ENCODE measurements around the gene ZC2HC1C.
"Not testable (repeated sequence)": the region's sequence is repeated elsewhere in the genome, so short reads cannot be mapped to it uniquely, and the experiment has no call there.

The ZC2HC1C gene

DNA sequence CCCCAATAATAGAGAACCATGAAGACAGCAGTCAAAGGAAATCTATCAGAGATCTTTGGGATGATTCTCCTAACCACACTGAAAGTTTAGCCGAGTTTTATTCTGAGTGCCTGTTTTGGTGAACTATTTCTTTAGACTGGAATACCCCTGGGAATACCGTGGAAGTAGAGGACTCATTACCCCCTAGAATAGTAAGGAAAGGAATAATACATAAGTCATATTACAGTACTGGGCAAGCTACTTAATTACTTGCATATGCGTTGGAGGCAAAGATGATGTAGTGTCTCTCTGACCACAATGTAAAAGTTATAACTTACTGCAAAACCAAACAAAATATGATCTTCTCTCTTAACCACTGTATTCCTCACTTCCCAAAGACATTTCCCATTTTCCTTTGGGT, 25.5 kb downstream of the ZC2HC1C start:
- DNase-seq (ENCODE audit: low read depth): no peak

DNA sequence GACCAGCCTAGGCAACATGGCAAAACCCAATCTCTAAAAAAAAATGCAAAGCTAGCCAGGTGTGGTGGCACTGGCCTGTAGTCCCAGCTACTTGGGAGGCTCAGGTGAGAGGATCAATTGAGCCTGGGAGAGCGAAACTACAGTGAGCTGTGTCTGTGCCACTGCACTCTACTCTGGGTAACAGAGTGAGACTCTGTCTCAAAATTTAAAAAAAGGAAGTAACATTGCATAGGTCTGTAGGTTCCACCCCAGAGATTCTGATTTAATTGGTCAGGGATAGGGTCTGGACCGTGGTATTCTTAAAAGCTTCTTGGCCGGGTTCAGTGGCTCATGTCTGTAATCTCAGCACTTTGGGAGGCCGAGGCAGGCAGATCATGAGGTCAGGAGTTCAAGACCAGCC, 26.2 kb downstream of the ZC2HC1C start:
- DNase-seq (ENCODE audit: low read depth): no peak

DNA sequence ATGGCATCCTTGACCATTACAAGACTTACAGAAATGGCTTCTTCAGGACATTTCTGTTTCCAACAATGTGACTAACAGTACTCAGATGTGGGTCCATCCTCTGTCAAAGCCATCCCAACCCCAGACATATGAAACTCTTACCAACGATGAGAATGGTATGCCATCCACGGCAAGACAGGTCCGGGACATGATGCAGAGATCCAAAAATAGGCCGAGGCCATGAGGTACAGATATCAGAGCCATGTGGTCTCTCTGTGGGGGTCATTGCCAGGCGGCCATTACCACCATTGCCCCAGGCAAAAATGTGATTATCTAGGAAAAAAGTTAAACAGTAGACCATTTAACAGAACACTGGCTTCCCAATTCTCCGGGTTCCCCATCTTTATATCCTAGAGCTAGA, 27.5 kb downstream of the ZC2HC1C start:
- DNase-seq (ENCODE audit: low read depth): no peak

DNA sequence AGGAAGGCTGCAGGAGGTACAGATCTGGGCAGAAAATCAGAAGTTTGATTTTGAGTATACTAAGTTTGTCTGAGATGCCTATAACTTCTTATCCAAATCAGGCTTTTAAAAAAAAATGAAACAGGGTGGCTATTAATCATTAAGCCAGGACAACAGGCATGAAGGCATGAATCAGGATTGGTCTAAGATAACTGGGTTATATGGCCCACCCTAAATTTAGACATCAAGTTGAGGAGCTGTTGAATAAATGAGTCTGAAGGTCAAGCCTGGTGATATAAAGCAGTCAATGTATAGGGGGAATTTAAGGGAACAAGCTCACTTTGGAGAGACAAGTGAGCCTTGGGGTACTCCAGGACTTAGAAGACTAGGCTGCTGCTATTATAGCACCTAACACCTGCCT, 28.8 kb downstream of the ZC2HC1C start:
- DNase-seq (ENCODE audit: low read depth): no peak

DNA sequence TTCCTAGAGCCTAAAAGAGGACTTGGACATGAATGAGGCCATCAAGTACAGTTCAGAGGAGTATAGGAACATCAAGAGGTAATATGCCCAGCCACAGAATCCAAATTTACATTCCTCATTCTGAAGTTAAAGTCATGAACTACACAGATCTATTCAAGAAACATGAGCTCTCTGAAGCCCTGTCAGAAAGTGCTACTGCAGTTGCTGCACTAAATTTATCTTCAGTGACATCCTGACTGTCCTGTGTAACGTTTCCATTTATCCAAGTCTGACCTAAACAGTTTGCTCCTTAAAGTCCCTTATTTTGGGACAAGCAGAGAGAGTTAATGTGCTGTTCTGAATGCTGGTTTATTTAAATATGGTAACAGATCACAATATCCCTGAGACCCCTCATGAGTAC, 29.2 kb downstream of the ZC2HC1C start:
- DNase-seq (ENCODE audit: low read depth): no peak

DNA sequence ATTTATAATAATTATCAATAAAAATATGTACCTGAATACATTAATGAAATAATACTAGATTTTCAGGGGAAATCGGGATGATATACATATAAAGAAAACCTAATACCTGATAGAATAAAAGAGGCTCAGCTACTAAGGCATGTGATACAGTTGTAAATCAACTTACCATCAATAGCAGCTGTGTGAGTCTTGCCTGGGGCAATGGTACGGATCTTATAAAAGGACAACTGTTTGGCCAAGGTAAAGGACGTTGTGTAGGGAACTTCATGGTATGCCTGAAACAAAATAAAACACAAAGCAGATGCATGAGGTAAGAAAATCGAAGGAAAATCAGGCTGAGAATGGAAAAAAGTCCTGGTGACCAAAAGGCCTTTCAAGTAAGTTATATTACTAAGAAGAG, 32.0 kb downstream of the ZC2HC1C start:
- no peak for DNase-seq (ENCODE audit: low read depth)

DNA sequence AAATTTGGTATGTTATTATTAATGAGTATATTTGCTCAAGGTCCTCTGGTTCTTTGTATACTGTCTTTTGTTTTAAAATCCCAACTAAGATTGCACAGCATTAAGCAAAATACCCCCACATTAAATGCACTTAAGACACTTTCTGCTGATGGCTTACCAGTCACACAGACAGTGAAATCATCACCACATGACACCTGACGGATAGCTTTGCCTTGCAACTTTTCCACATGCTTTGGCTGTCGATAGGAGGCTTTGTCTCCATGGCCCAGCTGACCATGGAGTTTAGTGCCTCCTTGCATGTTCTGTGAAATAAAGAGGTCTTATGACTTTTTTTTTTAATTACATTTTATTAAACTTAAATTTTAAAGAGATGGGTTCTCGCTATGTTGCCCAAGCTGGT, 37.7 kb downstream of the ZC2HC1C start:
- DNase-seq (ENCODE audit: low read depth): no peak

DNA sequence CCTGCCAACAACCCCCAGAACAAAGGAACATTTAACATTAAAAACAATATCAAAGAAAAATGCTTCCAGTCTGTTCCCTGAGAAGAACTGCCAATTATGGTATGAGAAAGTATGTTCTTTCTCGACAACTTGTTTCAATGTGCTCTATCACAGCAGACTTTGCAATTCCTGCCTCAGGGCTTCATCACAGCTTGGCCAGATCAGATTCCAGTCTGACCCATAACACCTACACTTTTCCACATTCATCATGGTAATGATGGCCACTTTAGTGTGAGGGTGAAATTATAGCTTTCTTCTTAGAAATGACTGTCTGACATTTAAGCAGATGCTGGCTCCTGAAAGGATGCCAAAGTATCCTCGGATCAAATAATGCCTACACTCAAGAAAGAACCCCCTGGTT, 40.4 kb downstream of the ZC2HC1C start:
- DNase-seq (ENCODE audit: low read depth): no peak

DNA sequence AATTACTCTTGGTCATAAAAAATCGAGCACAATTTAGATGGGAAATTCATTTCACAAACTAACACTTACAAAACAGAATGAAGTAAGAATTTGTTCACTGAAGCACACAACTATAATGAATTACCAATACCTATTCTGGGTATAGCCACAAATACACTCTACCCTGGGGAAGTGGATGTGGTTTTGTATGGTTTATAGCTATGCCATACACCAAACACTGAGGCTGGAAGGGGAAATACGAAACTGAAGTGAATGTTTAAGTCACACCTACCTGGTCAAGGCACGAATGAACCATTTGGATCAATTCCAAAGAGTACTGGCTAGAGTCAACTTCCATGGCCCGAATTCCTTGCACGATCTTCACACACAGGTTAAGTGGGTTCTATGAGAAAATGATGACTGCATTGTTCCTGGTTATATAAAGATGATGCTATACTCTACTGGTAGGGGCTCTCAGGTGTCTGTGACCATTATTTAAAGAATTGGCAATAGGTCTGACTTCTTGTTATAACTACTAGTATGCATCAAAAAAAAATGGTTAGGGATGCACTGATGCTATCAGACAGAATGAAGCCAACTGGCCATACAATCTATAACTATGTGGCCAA, 44.6 kb downstream of the ZC2HC1C start:
- no peak for DNase-seq (ENCODE audit: low read depth)

DNA sequence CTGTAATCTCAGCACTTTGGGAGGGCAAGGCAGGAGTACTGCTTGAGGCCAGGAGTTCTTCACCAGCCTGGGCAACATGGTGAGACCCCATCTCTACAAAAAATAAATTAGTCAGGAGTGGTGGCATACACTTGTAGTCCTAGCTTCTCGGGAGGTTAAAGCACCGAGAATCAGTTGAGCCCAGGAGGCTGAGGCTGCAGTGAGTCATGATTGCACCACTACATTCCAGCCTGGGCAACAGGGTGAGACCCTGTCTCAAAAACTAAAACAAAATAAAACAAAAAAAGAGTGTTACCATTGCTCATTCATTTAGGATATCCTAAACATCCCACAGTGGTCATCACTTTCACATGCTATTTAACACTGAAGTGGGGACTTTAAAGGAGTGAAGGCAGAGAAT, 49.6 kb downstream of the ZC2HC1C start:
- DNase-seq (ENCODE audit: low read depth): no peak

DNA sequence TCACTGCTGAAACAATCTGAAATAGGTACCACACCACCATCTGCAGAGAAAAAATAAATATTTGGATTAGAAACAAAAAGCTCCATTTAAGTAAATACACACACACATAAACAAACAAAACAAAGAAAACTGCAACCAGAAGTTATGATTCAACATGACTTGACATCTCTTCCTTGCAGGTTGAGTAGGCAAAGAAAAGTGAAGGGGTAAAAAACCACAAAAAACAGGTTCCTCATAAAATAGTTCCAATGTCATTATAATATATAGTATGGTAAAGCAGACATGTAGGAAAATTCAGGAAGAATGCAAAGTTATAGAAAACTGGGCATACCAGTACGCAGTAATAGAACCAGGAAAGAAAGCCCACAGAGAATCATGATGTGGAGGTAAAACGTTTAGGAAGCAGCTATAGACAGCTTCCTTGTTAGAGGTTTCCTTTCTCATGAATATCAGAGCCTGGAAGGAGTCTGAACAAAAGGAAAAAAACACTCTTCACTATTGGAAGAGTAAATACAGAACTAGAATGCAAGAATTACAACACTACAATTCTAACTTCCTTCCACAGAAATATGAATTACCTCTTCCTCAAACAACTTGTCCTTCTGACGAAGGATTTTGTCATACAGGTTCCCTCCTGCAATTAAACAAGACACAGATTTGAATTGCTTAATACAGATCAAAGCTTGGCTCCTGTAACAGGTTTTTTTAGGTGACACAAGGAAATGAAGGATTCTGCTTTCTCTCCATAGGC, 51.3 kb downstream of the ZC2HC1C start:
- no peak for DNase-seq (ENCODE audit: low read depth)

DNA sequence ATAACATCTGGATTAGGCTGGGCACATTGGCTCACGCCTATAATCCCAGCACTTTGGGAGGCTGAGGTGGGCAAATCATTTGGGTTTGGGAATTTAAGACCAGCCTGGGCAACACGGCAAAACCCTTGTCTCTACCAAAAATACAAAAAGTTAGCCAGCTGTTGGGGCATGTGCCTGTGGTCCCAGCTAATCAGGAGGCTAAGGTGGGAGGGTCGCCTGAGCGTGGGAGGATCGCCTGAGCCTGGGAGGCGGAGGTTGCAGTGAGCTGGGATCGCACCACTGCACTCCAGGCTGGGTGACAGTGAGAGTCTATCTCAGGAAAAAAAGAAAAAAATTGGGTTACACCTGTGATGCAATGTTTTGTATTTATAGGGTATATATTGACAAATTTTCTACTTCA, 52.1 kb downstream of the ZC2HC1C start:
- DNase-seq (ENCODE audit: low read depth): no peak

DNA sequence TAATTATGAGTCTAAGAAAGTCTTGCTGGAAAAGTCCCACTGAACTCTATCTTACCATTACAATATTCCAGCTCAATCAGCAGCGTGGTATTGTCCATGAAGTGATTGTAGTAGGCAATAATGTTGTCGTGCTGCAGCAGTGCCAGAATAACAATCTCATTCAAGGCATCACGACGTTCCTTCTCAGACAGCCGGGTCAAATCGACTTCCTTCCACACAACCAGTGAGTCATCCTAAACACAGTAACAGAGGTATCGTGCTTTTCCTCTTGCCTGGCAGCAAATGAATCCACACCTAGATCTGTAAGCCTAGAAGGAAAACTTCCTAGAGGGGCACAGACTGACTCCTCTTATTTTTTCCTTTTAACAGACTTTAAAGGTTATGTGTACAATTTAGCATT, 54.5 kb downstream of the ZC2HC1C start:
- no peak for DNase-seq (ENCODE audit: low read depth)

DNA sequence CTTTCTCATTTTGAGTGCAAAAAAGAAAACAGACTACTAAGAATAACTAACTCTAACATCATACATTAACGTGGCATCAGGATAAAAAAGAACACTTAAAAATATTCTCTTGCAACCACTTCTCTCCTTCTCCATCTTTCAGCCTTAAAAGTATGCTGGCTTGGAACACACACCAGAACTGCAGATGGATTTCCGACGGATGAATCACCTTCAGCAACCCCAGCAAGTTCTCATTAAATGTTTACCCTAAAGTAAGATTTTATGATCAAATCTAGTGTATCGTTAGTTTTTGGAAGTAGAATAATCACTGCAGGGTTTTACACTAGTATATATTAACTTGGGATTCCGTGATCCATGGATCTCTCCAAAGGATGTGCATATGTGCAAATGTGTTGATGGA, 56.2 kb downstream of the ZC2HC1C start:
- DNase-seq (ENCODE audit: low read depth): no peak

DNA sequence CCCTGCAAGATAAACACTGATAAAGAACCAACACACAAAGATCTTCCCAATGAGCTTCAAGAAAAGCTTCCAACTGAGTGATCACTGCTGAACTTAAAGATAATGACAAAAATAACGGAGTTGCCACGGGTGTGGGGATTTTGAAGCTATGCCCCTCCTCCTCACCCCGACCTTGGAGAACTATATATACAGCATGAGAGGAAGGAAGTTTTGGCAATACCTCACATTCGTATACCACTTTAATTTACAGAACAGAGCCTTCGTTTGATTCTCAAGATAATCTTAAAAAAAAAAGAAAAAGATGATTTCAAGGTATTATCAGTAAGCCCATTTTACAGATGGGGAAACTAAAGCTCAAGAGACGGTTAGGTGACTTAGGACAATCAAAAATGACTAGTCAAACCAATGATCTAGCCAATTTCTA, 56.7 kb downstream of the ZC2HC1C start:
- DNase-seq (ENCODE audit: low read depth): no peak

DNA sequence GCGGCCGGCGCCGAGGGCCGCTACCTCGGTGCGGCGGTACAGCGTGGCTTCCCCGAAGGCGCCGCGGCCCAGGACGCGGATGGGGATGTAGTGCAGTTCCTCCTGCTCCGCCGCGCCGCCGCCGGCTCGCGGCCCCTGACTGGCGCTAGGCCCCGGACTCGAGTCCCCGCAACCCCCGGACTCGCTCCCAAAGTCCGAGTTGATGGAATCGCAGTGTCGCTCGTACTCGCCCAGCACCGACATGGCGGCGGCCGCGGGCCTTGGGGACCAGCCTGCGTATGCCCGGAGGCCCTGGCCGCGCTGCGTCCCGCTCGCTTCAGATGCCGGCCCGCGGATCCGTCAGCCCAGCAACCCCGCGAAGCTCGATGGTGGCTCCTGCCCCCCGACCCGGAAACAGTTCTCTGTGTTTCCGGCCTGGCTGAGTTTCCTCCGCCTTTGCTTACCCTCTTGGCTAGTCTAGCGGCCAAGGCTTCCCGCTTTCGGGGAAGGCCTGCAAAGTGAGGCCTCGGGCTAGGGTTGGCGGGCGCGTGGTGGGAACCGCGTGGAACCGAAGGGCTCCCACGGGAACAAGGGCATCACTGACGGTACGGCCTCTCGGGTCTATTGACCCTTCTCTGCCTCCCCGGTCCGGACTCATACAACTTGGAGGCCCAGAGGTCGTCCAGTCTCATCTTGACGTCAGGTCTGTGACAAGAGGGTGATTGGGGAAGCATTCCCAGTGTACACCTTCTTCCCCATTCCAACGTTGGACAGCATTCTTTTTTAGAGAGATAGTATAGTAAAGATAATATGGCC, 57.4 kb downstream of the ZC2HC1C start, which contains the start of gene NEK9:
Gene NEK9 (minus strand): TSS at position 370 of the 795 bp plus-strand sequence. CDS start 127 bp downstream, at position 243.
- DNase-seq (ENCODE audit: low read depth): peak; percentile 75

DNA sequence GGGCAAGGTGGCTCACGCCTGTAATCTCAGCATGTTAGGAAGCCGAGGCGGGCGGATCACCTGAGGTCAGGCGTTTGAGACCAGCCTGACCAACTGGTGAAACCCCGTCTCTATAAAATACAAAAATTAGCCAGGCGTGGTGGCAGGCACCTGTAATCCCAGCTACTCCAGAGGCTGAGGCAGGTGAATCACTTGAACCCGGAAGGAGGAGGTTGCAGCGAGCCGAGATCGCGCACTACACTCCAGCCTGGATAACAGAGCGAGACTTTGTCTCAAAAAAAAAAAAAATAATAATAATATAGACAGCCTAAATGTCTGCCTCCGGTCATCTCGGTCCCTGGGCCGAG, 58.0 kb downstream of the ZC2HC1C start:
- not testable (repeated sequence) for DNase-seq (ENCODE audit: low read depth)

DNA sequence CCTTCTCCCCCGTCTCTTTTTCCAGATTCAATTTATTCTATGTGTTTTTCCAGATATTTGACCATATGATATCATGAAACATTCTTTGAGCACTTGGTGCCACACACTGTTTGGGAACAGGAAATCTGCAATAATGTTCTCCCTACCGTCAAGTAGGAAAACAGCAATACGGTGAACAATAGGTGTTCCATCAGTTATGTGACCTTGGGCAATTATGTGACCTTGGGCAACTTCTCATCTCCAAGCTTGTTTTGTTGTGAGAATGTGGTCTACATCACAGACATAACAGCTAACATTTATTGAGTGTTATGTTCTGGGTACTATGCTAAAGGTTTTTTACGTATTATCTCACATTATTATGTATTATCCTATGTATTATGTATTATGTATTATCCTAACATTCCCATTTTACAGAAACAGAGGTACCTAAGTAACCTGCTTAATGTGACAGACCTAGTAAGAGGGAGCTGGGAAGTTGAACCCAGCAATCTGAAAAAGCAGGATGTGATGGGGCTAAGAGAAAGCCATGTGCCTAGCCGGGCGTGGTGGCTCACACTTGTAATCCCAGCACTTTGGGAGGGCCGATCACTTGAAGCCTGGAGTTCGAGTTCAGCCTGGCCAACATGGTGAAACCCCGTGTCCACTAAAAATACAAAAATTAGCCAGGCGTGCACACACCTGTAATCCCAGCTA, 58.6 kb downstream of the ZC2HC1C start:
- no peak for DNase-seq (ENCODE audit: low read depth)

DNA sequence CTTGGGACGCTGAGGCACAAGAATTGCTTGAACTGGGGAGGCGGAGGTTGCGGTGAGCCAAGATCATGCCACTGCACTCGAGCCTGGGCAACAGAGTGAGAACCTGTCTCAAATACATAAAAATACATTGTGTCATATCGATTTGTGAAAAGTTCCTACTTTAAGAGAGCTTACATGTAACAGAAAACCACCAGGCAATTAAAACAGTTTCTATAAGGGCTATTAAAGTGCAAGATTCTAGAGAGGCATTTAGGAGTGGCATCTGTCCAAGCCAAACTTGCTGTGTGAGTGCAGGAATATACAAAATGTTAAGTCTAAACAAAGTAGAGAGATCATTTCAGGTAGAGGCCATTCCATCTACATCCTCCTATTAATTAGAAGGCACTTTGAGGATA, 59.2 kb downstream of the ZC2HC1C start:
- DNase-seq (ENCODE audit: low read depth): no peak
